C4-2B (cell line): ENCODE measurements around the gene GKN2.
"Not testable (repeated sequence)": the region's sequence is repeated elsewhere in the genome, so short reads cannot be mapped to it uniquely, and the experiment has no call there.

ENCODE experiments used
- H3K27ac ChIP-seq: fragments of 450-650 bp; 2 replicates; pipeline ENCODE4 v1.5.1; 2017
- CTCF ChIP-seq: fragments of 450-650 bp; conservative IDR thresholded peaks from 2 replicates; pipeline ENCODE4 v1.5.1; 2017; ENCODE audit warnings: mild to moderate bottlenecking
- ZFX ChIP-seq: fragments of 450-650 bp; IDR thresholded peaks from 2 replicates; pipeline ENCODE4 v1.6.1; 2017

The GKN2 gene

GRCh38 chr2:68959001-68959400 is 6.3 kb upstream of the GKN2 start:
- no peak for TF ChIP-seq ZFX
- TF ChIP-seq CTCF, result no peak

GRCh38 chr2:68955432-68955831 is 2.7 kb upstream of the GKN2 start:
- not testable (repeated sequence) for H3K27ac ChIP-seq

More at GRCh38 chr2:68959001-68959400, 6.3 kb upstream of the GKN2 start:
- H3K27ac ChIP-seq, result no peak overlapping the region

GRCh38 chr2:68951899-68952298 is 794 bp downstream of the GKN2 start:
- no peak overlapping the region for H3K27ac ChIP-seq
- no peak for TF ChIP-seq CTCF
- TF ChIP-seq ZFX, result no peak

GRCh38 chr2:68948710-68949109 is 4.0 kb downstream of the GKN2 start:
- TF ChIP-seq ZFX, result no peak
- no peak for TF ChIP-seq CTCF

GRCh38 chr2:68946117-68946516 is 6.6 kb downstream of the GKN2 start:
- TF ChIP-seq ZFX (no peak), CTCF (no peak)

More at GRCh38 chr2:68948710-68949109, 4.0 kb downstream of the GKN2 start:
- H3K27ac ChIP-seq, result no peak overlapping the region

GRCh38 chr2:68943581-68944568 is 8.8 kb downstream of the GKN2 start:
- H3K27ac ChIP-seq, result peak overlapping the region; percentile 50
- TF ChIP-seq CTCF (peak; percentile 81), ZFX (no peak)

More at GRCh38 chr2:68946117-68946516, 6.6 kb downstream of the GKN2 start:
- H3K27ac ChIP-seq, result no peak overlapping the region

- no peak overlapping the region for H3K27ac ChIP-seq
- TF ChIP-seq CTCF, result no peak
- TF ChIP-seq ZFX, result no peak
Measured at GRCh38 chr2:68942827-68943226, 9.9 kb downstream of the GKN2 start.
